ENCODE results near the gene XXYLT1. TPM values are rescaled to one million over a fixed set of nuclear protein-coding genes. Genes with fewer than 3 reads are reported as not detected.
A peak's percentile ranks its signal among the peaks of the same experiment; 100 is the strongest.

XXYLT1 gene
- total RNA-seq, 1 donor from 2014 or later = 25.4 TPM

- Mint-ChIP-seq H3K36me3 (ENCODE audit: insufficient read depth) (no peaks in the 10 kb centered on the region), H3K4me3 (ENCODE audit: low read depth) (peak overlapping the region; percentile 61), H3K4me1 (ENCODE audit: low read depth) (peaks cover 3% of the 10 kb centered on the region), H3K27ac (no peak overlapping the region), H3K9me3 (ENCODE audit: low read depth) (no peaks in the 10 kb centered on the region), H3K27me3 (peaks cover 7% of the 10 kb centered on the region)
- TF ChIP-seq CTCF (IDR thresholded peaks at IDR 0.05; ENCODE audit: unreplicated experiment) = peak; percentile 84
- DNase-seq (ENCODE audit: low spot score, unreplicated experiment) = peak; percentile 80
Measured at GRCh38 chr3:195259475-195260279, 11.3 kb downstream of the XXYLT1 start.

GRCh38 chr3:195259154-195259474 lies 11.8 kb downstream of the XXYLT1 start:
- Mint-ChIP-seq H3K27me3 (peaks cover 7% of the 10 kb centered on the region), H3K4me1 (ENCODE audit: low read depth) (peaks cover 3% of the 10 kb centered on the region), H3K36me3 (ENCODE audit: insufficient read depth) (no peaks in the 10 kb centered on the region), H3K9me3 (ENCODE audit: low read depth) (no peaks in the 10 kb centered on the region), H3K27ac (no peak overlapping the region), H3K4me3 (ENCODE audit: low read depth) (peak overlapping the region; percentile 50)
- no peak for TF ChIP-seq CTCF (IDR thresholded peaks at IDR 0.05; ENCODE audit: unreplicated experiment)
- no peak for DNase-seq (ENCODE audit: low spot score, unreplicated experiment)

- peaks cover 7% of the 10 kb centered on the region for H3K27me3 Mint-ChIP-seq
- H3K4me1 Mint-ChIP-seq (ENCODE audit: low read depth) = peaks cover 3% of the 10 kb centered on the region
- no peak for DNase-seq (ENCODE audit: low spot score, unreplicated experiment)
- H3K4me3 Mint-ChIP-seq (ENCODE audit: low read depth) = peak overlapping the region; percentile 50
- no peak for TF ChIP-seq CTCF (IDR thresholded peaks at IDR 0.05; ENCODE audit: unreplicated experiment)
- no peaks in the 10 kb centered on the region for H3K36me3 Mint-ChIP-seq (ENCODE audit: insufficient read depth)
- no peaks in the 10 kb centered on the region for H3K9me3 Mint-ChIP-seq (ENCODE audit: low read depth)
- no peak overlapping the region for H3K27ac Mint-ChIP-seq
Measured at GRCh38 chr3:195258449-195259153, 12.4 kb downstream of the XXYLT1 start.

- H3K36me3 Mint-ChIP-seq (ENCODE audit: insufficient read depth) = no peaks in the 10 kb centered on the region
- H3K27ac Mint-ChIP-seq = no peak overlapping the region
- no peak overlapping the region for H3K4me3 Mint-ChIP-seq (ENCODE audit: low read depth)
- no peaks in the 10 kb centered on the region for H3K9me3 Mint-ChIP-seq (ENCODE audit: low read depth)
- peaks cover 3% of the 10 kb centered on the region for H3K4me1 Mint-ChIP-seq (ENCODE audit: low read depth)
- TF ChIP-seq CTCF (IDR thresholded peaks at IDR 0.05; ENCODE audit: unreplicated experiment) = no peak
- H3K27me3 Mint-ChIP-seq = peaks cover 7% of the 10 kb centered on the region
- DNase-seq (ENCODE audit: low spot score, unreplicated experiment) = no peak
Measured at GRCh38 chr3:195257454-195258448, 13.2 kb downstream of the XXYLT1 start.

All from progenitor cell of endocrine pancreas (in vitro differentiated cells).